Activated CD4-positive, alpha-beta T cell treated with anti-CD3 and anti-CD28 coated beads for 1 hour (primary cell): ENCODE measurements around the gene MOB2.

ENCODE experiments used
- DNase-seq: peaks from one replicate; pipeline ENCODE4 v3.0.0-alpha.2; 2020

MOB2 gene

DNA sequence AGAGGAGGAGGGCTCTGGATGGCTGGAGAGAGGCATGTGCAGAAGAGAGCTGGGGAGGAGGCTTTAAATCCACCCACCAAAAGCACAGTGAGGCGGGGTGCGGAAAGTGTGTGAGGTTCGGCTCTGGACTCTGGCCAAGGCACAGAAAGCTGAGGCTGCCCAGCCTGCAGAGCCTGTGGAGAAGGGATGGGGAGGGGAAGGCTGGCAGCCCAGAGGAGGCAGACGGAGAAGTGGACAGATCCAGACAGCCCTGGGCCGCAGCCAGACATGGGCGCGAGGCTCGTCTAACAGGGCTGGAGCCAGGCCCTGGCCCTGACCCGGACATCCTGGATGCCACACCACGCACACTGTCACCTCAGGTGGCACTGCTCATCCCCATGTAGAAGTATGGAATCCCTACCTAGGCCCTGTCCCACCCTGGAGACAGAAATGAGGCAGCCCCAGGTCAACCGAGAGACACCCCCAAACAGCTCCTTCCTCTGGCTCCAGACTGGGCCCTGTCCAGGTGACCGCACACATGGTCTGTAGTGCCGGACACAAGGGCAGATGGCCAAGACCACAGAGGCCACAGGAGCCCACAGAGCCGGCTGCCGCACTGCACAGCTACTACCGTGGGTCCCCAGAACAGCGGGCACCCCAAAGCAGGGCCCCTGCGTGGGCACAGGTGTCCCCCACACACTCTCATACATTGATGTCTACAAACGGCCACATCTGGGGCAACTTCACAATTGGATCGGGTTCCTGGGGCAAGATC, 16.6 kb upstream of the MOB2 start:
- DNase-seq: no peak

DNA sequence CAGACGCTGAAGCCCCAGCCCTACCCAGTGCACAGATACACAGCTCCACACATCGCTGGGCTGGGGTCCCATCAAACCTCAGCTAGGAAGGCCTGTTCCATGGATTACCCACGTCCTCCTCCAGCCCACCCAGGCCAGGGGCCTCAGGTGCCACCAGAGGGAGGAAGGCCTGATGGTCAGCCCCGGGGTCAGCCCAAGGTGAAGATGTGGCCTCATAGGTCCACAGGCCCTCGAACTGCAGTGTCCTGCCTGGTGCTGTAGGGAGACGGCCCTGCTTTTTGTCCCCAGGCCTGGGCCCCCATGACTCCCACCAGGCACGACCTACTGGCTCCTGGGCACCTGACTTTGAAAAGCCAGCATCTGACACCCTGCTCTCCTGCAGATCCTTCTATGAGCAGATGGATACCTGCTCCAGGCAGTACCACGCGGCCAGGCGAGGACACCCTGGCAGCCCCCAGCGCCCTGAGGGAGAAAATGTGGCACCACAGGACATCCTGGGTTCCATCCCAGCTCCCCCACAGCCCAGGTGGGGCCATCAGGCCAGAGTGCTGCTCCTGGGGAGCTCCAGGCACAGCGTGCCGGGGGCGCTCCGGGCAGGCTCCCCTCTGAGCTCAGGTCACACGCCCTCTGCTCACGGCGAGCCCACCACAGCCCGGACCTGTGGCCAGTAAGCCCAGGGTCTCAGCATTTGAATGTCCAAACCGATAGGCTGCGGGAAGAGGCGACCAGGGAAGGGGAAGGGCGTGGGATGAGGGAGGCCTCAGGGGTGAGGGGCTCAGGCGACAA, 15.8 kb upstream of the MOB2 start:
- DNase-seq: no peak

DNA sequence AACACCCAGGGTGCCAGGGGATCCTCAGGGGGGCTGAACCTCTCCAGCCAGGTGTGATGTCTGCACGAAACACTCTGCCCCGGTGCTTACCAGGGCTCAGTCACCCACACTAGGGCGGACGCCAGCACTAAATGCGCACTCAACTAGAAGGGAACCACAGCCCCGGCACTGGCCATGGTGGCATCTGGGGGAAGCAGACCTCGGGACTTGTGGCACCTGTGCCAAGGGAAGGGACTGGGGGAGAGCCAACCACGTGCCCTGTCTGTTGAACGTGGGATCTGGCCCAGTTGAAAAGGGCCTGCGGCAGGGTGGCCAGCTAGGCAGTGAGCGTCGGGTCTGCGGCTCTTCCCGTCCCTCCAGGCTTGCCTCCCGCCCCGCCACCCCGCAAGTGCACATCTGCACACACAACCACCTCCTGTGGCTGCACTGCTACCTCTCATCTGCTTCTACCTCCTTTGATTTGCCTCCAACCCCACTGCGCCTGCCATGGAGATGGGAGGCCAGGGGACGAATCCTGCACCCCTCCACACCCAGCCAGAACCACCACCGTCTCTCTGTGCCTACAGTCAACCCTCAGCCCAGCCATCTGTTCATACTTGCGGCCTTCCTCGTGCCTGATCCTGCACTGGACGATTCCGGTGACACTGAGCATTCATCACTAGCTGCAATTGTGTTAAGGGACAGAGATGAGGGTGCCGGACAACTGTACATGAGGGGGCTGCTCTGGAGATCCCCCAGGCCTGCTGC, 15.0 kb upstream of the MOB2 start:
- no peak for DNase-seq

DNA sequence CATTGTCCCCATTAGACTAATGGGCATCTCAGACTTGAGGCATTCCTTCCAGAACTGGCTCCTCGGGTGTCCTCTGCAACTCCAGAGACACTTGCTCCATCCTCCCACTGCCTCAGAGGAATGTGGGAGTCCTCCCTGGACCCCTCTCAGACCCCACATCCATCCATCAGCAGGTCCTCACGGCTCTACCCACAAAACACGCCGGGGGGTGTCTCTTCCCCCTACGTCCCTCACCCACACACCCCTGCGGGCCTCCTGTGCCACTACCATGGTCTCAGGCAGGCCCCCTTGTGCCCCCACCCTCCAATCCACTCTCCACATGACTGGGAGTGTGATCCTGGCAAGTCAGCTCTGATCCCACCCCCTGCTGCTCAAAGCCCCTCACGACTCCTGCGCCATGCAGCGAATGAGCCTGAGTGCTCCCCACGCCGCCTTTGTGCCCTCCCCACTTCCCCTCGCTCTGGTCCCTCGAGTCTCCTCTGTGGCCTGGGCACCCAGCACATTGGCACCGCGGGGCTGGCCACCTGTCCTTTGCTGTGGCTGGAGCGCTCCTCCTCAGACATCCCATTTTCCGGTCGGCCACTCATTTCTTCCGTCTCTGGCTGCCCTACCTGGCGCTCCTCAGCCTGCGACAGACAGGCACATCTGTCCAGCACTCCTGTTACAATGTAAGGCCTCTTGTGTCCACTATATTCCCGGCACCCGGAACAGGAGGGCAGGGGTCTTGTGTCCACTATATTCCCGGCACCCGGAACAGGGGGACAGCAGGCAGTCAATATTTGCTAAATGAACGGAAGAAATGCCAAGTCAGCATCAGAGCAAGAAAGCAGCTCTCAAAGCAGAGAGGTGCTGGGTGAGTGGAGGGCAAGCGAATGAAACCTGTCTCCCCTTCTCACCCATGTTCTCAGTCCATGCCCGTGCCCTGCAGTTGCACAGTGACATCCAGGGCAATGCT, 14.2 kb upstream of the MOB2 start:
- no peak for DNase-seq

DNA sequence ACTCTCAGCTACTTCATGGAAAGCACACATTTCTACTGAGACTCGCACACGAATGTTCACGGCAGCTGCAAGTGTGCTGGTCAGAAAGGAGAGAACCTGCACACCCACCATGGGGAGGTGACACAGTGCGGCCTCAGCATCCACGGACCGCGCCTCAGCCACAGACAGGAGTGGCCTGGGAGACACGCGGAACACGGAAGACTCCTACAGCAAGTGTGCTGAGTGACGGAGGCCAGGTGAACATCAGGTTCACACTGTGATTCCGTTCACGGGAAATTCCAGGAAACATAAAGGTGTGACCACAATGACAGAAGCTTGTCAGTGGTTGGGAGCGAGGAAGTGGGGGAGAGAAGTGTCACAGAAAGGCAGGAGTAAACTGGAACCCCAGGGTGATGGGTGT, 13.3 kb upstream of the MOB2 start:
- DNase-seq: no peak

DNA sequence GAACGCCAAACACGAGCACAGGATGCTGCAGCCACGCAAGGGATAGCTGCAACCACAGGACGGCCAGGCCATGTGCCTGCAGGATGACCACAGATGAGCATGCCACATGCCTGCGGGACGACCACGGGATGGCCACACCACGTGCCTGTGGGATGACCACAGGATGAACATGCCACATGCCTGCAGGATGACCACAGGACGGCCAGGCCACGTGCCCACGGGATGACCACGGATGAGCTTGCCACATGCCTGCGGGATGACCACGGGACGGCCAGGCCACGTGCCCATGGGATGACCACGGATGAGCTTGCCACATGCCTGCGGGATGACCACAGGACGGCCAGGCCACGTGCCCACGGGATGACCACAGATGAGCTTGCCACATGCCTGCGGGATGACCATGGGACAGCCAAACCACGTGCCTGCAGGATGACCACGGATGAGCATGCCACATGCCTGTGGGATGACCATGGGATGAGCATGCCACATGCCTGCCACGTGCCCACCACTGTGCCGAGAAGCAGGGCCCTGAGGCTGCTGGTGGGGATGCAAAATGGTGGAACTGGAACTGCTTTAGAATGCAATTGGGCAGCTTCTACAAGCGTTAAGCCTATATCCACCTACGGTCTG, 12.8 kb upstream of the MOB2 start:
- no peak for DNase-seq

DNA sequence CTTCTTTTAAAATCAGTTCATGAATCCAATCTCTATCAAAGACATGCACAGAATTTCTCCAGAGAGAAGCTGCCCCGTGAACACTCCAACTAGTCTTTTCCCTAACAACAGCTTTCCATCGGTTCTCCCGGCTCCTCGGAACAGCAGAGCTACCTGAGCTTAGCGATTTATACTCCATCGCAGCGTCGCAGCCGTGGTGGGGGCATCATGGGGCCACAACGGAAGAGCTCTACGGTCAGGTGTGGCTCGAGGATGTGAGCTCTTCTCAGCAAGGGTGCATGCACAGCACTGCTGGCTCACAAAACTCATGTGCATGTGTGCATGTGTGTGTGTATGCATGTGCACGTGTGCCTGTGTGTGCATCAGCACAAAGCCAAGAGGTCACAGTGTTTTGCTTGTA, 11.7 kb upstream of the MOB2 start:
- DNase-seq: no peak

DNA sequence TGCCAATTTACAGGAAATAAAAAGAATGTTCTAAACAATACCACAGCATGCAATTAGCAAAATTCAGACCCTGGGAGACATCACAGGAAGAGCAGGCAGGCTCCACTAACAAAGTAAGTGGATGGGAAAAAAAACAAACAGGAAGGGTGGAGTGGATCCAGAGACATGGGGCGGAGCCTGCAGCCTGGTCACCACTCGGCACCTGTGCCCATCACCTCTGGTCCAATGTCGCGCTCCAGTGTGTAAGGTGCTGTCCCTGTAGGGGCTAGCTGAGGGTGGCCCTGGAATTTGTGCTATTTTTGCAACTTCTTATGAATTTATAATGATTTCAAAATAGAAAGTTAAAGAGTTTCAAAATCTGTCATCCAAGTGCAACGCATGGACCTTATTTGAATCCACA, 11.0 kb upstream of the MOB2 start:
- DNase-seq: no peak

DNA sequence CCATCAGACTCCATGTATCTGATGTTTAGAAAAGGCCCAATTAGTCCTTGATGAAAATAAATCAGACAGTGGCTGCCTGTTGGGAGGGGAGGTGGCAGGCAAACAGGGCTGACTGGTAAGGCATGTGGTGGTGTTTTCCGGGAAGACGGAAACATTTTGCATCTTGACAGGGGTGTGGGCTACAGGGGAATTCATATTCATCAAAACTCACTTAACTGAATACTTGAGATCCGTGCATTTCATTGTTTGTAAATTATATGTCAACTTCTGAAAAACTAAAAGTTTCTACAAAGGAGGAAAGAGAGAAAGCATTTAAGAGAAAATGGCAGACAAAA, 10.1 kb upstream of the MOB2 start:
- DNase-seq: no peak

DNA sequence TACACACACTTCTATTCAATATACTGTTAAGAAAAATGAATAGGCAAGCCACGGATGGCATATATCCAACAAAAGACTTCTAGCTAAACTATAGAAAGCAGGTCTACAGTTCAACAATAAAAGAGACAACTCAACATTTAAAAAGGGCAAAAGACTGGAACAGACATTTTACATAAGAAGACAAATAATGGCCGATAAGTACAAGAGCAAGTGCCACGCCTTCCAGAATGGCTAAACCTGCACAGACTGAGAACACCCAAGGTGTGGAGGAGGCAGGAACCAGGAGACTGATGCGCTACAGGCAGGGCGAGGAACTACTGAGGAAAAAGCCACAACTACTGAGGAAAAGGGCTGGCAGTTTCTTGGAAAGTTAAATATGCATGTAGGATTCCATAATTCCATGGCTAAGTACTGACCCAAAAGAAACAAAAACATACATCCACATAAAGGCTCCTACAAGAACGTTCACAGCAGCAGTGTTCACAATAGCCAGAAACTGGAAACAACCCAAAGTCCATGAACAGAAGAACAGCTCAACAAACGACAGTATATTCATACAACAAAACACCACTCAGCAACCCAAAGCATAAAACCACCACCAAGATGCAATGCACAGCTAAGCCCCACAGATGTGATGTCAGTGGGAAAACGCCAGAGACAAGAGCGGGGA, 9.6 kb upstream of the MOB2 start:
- no peak for DNase-seq

DNA sequence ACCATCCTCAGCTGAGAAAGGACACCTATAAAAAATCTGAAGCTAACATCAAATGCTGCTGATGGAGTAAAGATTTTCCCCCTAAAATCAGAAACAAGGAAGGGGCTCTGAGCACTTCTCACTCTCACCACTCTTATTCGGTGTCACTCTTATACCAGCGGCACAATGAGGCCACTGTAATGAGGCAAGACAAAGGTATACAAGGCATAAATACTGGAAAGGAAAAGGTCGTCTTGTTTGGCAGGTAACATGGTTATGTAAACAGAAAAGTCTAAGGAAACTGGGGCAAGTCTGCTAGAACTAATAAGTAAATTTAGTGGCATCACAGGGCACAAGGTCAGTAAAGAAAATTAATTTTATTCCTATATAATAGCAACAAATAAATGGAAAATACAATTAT, 8.1 kb upstream of the MOB2 start:
- DNase-seq: no peak

DNA sequence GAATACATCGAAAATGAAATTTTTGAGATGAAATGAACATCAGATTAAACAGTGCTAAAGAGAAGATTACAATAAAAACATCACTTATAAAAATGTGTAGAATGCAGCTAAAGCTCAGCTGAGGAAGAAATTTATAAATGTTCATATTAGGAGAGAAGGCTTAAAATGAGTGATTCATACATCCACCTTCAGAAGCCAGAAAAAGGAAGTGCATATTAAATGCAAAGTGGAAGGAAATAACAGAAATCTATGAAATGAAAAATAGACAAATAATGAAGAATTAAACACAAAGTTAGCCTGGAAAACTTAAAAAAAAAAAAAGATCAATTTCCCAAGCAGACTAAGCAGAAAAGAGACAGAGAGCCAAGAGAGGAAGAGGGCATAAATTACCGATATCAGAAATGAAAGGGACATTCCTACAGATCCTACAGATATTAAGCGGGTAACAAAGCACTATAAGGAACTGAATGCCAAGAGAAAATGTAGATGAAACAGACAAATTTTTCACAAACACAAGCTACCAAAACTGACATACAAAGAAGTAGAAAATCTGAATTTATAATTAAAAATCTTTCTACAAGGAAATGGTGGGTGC, 7.2 kb upstream of the MOB2 start:
- no peak for DNase-seq

DNA sequence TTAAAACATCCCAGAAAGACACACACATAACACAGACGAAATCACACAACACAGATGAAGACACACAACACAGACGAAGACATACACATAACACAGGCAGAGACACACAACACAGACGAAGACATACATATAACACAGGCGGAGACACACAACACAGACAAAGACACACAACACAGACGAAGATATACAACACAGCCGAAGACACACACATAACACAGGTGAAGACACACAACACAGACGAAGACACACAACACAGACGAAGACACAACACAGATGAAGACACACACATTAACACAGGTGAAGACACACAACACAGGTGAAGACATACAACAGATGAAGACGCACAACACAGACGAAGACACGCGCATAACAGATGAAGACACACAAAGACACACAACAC, 4.8 kb upstream of the MOB2 start:
- DNase-seq: no peak

DNA sequence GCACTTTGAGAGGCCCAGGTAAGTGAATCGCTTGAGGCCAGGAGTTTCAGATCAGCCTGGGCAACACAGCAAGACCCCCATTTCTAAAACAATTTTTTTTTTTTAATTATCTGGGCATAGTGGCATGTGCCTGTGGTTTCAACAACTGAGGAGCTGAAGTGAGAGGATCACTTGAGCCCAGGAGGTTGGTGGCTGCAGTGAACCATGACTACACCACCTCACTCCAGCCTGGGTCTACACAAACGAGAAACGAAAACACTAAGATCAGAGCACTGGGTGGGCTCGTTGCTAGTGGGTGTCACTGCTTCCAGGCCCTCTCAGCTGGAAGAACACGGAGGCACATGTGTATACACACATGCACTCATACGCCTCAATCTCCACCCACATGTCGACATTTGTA, 4.1 kb upstream of the MOB2 start:
- DNase-seq: no peak

DNA sequence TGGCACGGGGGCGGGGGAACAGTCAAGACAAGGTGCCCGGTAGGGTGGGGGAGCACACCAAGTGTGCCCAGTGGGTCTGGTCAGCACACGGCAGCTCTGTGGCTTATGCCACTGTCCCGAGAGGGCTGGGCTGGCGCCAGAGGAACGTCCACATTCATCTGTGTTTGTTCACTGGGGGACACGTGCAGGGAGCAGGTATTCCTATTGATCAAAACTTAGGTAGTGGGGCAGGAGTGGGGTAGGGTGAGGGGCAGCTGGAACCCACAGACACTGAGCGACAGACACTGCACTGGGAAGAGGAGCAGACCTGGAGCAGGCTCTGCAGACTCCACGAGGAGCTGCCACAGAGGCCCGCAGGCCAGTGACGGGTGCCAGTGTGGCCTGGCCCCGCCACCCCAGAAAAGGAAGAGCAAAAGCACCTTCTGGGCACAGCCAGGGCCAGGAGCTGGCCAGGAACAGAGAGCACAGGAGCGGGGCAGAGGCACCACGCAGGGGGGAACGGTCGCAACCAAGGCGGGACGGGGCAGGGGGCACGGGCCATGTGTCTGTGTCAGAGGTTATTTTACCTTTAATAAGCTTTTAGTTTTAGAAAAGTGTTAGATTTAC, 2.1 kb upstream of the MOB2 start:
- DNase-seq: no peak

DNA sequence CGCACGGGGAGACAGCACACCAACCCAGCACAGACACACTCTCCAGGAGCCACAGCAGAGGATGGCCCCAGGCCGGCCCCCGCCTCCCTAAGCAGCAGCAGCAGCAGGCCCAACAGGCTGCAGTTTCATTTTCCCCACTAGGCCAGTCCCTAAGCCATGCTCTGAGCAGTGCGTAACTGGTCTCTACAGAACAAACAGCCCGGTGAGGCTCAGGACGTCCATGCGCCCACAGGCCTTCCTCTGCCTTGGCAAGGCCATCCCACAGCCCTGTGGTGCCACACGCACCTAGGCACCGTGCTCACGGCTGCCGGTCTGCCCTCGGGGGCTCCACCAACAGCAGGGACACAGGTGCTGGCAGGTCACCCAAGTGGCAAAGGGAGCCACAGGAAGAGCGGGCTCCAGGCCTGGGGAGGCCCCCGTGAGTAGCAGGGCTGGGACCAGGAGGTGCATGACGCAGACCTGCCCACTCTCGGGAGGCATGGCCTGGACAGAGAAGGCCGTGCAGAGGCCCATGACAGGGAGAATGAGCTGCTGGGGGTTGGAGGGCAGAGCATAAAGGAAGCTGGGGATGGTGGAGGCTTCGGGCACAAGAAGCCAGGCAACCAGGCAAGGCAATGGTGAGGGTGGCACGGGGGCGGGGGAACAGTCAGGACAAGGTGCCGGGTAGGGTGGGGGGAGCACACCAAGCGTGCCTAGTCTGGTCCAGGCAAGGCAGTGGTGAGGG, 1.4 kb upstream of the MOB2 start:
- DNase-seq: no peak

DNA sequence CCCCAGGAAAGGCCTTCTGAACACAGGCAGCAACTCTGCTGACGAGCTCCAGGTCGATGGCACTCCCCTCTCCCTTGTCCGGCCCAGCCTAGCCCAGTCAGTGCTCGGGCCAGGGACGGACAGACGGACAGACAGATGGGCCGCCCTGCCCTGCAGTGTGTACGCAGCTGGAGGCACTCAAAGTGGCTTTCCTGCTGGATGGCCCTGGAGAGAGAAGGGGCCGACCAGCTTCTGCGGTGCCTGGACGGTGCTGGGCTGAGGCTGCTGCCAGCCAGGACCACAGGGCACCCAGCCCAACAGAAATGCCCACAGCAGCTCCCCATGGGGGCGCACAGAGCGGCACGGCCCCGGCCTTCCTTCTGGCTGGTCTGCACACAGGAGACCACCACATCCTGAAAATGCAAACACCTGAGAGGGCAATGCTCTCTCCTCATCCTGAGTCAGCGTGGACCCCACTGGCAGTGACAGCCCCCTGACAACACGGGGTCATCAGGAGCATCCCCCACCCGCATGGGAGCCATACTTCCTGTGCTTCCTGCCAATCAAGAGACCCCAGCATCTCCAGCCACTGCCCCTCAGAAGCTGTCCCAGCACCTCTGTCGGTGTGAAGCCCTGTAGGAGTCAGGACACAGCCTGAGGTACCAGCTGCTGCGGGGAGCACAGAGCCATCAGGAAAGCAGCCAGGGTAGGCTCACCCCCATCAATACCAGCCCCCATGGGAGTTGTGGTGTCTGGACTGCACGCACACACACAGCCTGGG, 692 bp upstream of the MOB2 start:
- DNase-seq: no peak

DNA sequence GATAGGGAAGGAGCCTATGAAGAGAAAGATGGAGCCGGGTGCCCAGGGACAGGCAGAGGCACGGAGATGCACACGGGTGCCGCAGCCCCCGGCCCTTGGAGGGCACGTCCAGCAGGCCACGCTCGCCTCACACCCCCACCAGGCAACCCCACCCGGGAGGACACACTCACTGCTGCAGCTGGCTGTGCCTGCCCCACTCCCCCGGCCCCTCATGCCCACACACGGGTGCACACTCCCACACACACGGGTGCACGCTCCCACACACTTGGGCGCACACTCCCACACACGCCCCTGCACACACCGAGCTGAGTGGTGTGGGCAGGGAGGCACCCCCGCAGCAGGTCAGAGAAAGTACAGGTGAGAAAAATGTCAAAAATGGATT, 1.1 kb downstream of the MOB2 start:
- no peak for DNase-seq

DNA sequence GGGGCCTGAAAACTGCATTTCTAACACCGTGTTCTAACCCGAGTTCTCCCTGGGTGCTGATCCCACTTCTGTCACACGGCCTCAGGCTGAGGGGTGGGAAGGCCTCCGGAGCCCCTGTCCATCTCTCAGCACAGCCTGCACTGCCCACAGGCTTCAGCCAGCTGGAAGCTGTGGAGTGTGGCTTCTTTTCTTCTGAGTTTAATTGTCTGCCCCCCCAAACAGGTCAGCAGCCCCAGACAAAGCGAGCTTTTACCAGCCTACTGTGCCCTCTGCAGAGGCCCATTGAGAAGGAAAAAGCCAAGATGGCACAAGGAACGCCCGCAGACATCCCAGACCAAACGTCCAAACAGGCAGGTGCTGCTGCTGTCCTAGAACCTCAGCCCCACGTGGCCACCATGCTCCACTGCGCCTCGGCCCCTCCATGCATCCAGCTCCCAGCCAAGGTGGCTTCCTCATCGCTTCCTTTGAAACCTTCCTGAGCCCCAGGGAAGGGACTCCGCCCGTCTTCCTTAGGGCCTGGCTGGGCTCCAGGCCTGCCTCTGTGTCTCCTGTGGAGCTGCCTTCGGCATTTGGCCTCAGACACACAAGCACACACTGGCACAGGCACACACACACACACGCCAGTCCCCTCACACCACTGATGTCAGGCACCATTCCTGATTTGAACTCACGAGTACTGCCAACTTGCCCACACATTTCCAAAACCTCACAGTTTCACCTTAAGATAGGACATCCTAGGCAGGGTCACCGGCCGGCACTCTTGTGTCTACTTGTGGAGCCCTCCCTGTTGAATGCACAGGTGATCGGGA, 1.7 kb downstream of the MOB2 start:
- no peak for DNase-seq
